Activated CD8-positive, alpha-beta T cell treated with anti-CD3 and anti-CD28 coated beads for 36 hours (primary cell): ENCODE data around the gene SMG6. TPM values are rescaled to one million over a fixed set of nuclear protein-coding genes. Genes with fewer than 3 reads are reported as not detected.
A peak's percentile ranks its signal among the peaks of the same experiment; 100 is the strongest.

Experiments used
- ATAC-seq: fragments of 200-7000 bp; cut with Tn5 transposase; one replicate; pipeline ENCODE4 v1.10.0; 2021; ENCODE audit warnings: mild to moderate bottlenecking, moderate library complexity
- CTCF ChIA-PET: fragments of 350-600 bp; sonication (Branson Sonifier 250); formaldehyde crosslinking; loops from one replicate; lab custom pipeline; 2021; ENCODE audit warnings: antibody characterized with exemption; lab: Charles Lee
- POLR2A ChIA-PET: fragments of 350-600 bp; sonication (Branson Sonifier 250); formaldehyde crosslinking; loops from one replicate; lab custom pipeline; 2021; ENCODE audit warnings: antibody characterized with exemption; lab: Charles Lee
- DNase-seq: peaks from one replicate; pipeline ENCODE4 v3.0.0-alpha.2; 2020
- H3K27ac Mint-ChIP-seq: one replicate; pipeline ENCODE4 v1.8.0; 2021; ENCODE audit warnings: mild to moderate bottlenecking, mixed read lengths
- H3K27me3 Mint-ChIP-seq: one replicate; pipeline ENCODE4 v1.8.0; 2021; ENCODE audit warnings: mixed read lengths
- H3K36me3 Mint-ChIP-seq: one replicate; pipeline ENCODE4 v1.8.0; 2021; ENCODE audit warnings: low read depth, mixed read lengths
- H3K4me1 Mint-ChIP-seq: one replicate; pipeline ENCODE4 v1.8.0; 2021; ENCODE audit warnings: low read depth, mixed read lengths
- H3K4me3 Mint-ChIP-seq: one replicate; pipeline ENCODE4 v1.8.0; 2021; ENCODE audit warnings: mild to moderate bottlenecking, moderate library complexity, mixed read lengths
- H3K9me3 Mint-ChIP-seq: one replicate; pipeline ENCODE4 v1.8.0; 2021; ENCODE audit warnings: mixed read lengths
- intact Hi-C: fragments of 100-400 bp; cut with micrococcal nuclease; formaldehyde crosslinking; loops from one replicate; pipeline ENCODE4 v1.10.0; 2022
- total RNA-seq, 2 experiments: library from RNA; stranded (reverse); gene quantifications; one replicate each; pipeline ENCODE4 v1.2.3, GENCODE V29; 2021
- TF ChIP-seq, protein P1 (sequence below): fragments of 200-600 bp; IDR thresholded peaks from one replicate; pipeline ENCODE4 v1.8.0; 2022; ENCODE audit warnings: antibody characterized with exemption, mild to moderate bottlenecking

Gene SMG6
- total RNA-seq, 2 experiments from 2014 or later, result 39.6 to 40.4 TPM

DNA sequence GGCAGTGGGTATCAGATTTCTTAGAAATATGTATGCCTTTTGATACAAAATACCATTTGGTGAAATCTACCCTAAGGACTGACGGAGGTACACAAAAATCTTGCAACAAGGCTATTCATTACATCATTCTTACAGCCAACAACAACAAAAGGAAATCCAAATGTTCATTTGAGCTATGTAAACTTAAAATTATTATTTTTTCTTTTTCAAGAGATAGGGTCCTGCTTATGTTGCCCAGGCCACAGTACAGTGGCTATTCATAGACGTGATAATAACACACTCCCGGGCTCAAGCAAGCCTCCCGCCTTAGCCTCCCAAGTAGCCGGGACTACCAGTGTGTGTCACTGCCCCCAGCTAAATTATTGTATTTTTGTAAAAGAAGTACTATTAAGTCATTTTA lies 9.2 kb upstream of the SMG6 start:
- Mint-ChIP-seq H3K4me1 (peaks cover 2% of the 10 kb centered on the region), H3K27me3 (no peaks in the 10 kb centered on the region), H3K9me3 (no peaks in the 10 kb centered on the region), H3K27ac (no peak overlapping the region), H3K4me3 (no peak overlapping the region), H3K36me3 (peaks cover 2% of the 10 kb centered on the region)
- no peak for DNase-seq
- TF ChIP-seq, protein P1, sequence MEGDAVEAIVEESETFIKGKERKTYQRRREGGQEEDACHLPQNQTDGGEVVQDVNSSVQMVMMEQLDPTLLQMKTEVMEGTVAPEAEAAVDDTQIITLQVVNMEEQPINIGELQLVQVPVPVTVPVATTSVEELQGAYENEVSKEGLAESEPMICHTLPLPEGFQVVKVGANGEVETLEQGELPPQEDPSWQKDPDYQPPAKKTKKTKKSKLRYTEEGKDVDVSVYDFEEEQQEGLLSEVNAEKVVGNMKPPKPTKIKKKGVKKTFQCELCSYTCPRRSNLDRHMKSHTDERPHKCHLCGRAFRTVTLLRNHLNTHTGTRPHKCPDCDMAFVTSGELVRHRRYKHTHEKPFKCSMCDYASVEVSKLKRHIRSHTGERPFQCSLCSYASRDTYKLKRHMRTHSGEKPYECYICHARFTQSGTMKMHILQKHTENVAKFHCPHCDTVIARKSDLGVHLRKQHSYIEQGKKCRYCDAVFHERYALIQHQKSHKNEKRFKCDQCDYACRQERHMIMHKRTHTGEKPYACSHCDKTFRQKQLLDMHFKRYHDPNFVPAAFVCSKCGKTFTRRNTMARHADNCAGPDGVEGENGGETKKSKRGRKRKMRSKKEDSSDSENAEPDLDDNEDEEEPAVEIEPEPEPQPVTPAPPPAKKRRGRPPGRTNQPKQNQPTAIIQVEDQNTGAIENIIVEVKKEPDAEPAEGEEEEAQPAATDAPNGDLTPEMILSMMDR, result no peak
- CTCF ChIA-PET, result interaction anchor here (0.9 kb wide), 1 partner anchor 258 kb away, joined by 3 read pairs; the partner anchor contains the start of gene HIC1
- POLR2A ChIA-PET, result interaction anchor here (0.7 to 1.0 kb wide), 2 partner anchors 10 to 12 kb away, joined by 3 read pairs; no protein-coding TSS in a partner anchor
- no peak for ATAC-seq
- intact Hi-C loops, result no loop called here

DNA sequence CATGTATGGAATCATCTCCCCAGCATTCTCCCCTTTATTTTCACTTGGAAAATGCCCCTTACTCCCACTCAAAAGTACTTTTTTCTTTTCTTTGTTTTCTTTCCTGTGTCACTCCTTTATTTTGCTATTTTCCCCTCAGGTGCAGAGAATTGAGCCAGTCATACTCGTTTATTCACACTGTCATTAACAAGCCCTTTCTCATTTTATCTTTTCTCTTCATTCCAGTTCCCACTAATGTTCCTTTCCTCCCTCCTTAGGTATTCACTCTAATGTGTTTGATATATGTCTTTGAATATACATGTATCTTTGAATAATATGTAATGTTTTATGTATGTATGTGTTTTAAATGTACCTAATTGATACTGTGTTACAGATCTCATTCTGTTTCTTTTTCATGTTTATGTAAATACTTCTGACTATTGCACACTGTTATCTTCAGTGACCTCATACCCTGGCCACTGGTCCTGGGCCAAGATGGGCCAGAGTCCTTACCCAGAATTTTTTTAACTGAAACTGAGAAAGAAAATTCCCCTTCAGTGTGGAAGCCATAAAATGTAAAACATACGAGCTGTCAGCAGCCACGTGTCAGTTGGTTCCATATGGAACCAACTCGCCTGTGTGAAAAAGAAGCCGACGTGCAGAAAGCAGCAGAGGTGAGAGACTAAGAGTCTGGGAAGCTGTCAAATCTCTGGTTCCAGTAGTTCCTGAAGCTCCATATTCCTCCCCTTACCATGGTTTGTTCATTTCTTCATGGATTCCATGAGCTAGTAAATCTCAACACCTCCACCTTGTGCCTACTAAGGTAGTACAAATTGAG lies 6.0 kb upstream of the SMG6 start:
- Mint-ChIP-seq H3K27ac (no peak overlapping the region), H3K4me1 (peaks cover 22% of the 10 kb centered on the region), H3K4me3 (no peak overlapping the region), H3K36me3 (peaks cover 12% of the 10 kb centered on the region), H3K27me3 (no peaks in the 10 kb centered on the region), H3K9me3 (no peaks in the 10 kb centered on the region)
- TF ChIP-seq, protein P1, result no peak
- ChIA-PET POLR2A (interaction anchor here (0.8 to 1.8 kb wide), 3 partner anchors 21 to 23 kb away, joined by 3 to 5 read pairs (median 4); no protein-coding TSS in a partner anchor), CTCF (no interaction called here)
- intact Hi-C loops, result no loop called here
- DNase-seq (no peak), ATAC-seq (no peak)

GRCh38 chr17:2304931-2305330 lies 1.3 kb upstream of the SMG6 start:
- Mint-ChIP-seq H3K4me3 (peak overlapping the region; percentile 92), H3K27me3 (no peaks in the 10 kb centered on the region), H3K9me3 (no peaks in the 10 kb centered on the region), H3K27ac (no peak overlapping the region), H3K36me3 (peaks cover 19% of the 10 kb centered on the region), H3K4me1 (peaks cover 31% of the 10 kb centered on the region)
- TF ChIP-seq, protein P1, result no peak
- intact Hi-C loops, result no loop called here
- ChIA-PET CTCF (no interaction called here), POLR2A (interaction anchor here (0.8 kb wide), 1 partner anchor 32 kb away, joined by 4 read pairs; the partner anchor contains the start of gene TSR1)
- DNase-seq (no peak), ATAC-seq (no peak)

- Mint-ChIP-seq H3K9me3 (no peaks in the 10 kb centered on the region), H3K4me3 (peak overlapping the region; percentile 92), H3K36me3 (peaks cover 27% of the 10 kb centered on the region), H3K27ac (peak overlapping the region; percentile 83), H3K4me1 (peaks cover 38% of the 10 kb centered on the region), H3K27me3 (no peaks in the 10 kb centered on the region)
- ATAC-seq (no peak), DNase-seq (no peak)
- ChIA-PET CTCF (interaction anchor here (1.0 to 2.5 kb wide), 6 partner anchors 13 to 248 kb away, joined by 3 to 11 read pairs (median 4); partner anchors contain the start of genes HIC1, SGSM2 and TSR1), POLR2A (interaction anchor here (0.7 to 1.7 kb wide), 16 partner anchors 7 to 251 kb away, joined by 3 to 8 read pairs (median 3); partner anchors contain the start of genes HIC1, SGSM2 and TSR1)
- intact Hi-C loops, result no loop called here
- TF ChIP-seq, protein P1, result no peak
These were observed 794 bp downstream of the SMG6 start for GRCh38 chr17:2302778-2303203.

GRCh38 chr17:2299756-2300155 lies 3.8 kb downstream of the SMG6 start:
- Mint-ChIP-seq H3K4me1 (peaks cover 43% of the 10 kb centered on the region), H3K4me3 (no peak overlapping the region), H3K27ac (no peak overlapping the region), H3K27me3 (no peaks in the 10 kb centered on the region), H3K9me3 (no peaks in the 10 kb centered on the region), H3K36me3 (peaks cover 42% of the 10 kb centered on the region)
- ChIA-PET POLR2A (no interaction called here), CTCF (no interaction called here)
- intact Hi-C loops, result no loop called here
- ATAC-seq, result no peak
- TF ChIP-seq, protein P1, result no peak
- no peak for DNase-seq
